Sigmoid colon (tissue), 7 donors: ENCODE results near the gene TP73. TPM values are rescaled to one million over a fixed set of nuclear protein-coding genes. Genes with fewer than 3 reads are reported as not detected.
A peak's percentile ranks its signal among the peaks of the same experiment; 100 is the strongest.

Experiments
- DNase-seq: peaks from one replicate; pipeline ENCODE4 v3.0.0-alpha.2; 2019
- H3K27ac ChIP-seq, 4 donors: fragments of 200-600 bp; sonication (generic); one replicate each; pipeline ENCODE4 v1.5.1; 2016 to 2019; ENCODE audit warnings: mild to moderate bottlenecking in 1 of 4
- H3K27me3 ChIP-seq, 3 donors: fragments of 200-600 bp; sonication (generic); one replicate each; pipeline ENCODE4 v1.5.1; 2019; ENCODE audit warnings: mild to moderate bottlenecking in 1 of 3
- H3K36me3 ChIP-seq, 4 donors: fragments of 200-600 bp; sonication (generic); one replicate each; pipeline ENCODE4 v1.5.1; 2016 to 2019
- H3K4me1 ChIP-seq, 4 donors: fragments of 200-600 bp; sonication (generic); one replicate each; pipeline ENCODE4 v1.5.1; 2017 to 2019
- H3K4me3 ChIP-seq, 4 donors: fragments of 200-600 bp; sonication (generic); one replicate each; pipeline ENCODE4 v1.5.1; 2017 to 2019; ENCODE audit warnings: mild to moderate bottlenecking in 2 of 4, moderate library complexity in 1 of 4
- H3K9me3 ChIP-seq, 4 donors: fragments of 200-600 bp in 3 of 4; sonication (generic) in 3 of 4; one replicate each; pipeline versions ENCODE4 v1.5.1 to v1.6.1; 2013 to 2019
- EP300 ChIP-seq, 4 donors: sonication (generic); formaldehyde crosslinking; IDR thresholded peaks; one replicate each; pipeline ENCODE4 v1.6.1; 2017; ENCODE audit warnings: antibody characterized with exemption in 4 of 4
- POLR2A ChIP-seq, 2 donors: fragments of 450-650 bp; IDR thresholded peaks; one replicate each; pipeline ENCODE4 v1.6.1; 2016; ENCODE audit warnings: antibody characterized with exemption in 2 of 2, mild to moderate bottlenecking in 2 of 2, moderate library complexity in 2 of 2
- POLR2AphosphoS5 ChIP-seq, 4 donors: sonication (generic); formaldehyde crosslinking; IDR thresholded peaks; one replicate each; pipeline ENCODE4 v1.6.1; 2017; ENCODE audit warnings: antibody characterized with exemption in 4 of 4
- WGBS, 2 donors: extraction: QIAGEN DNeasy Blood & Tissue Kit; methylation state at CpG; one replicate each; pipeline ENCODE4 v1.1.7; 2013; 5-methylcytosine and 5-hydroxymethylcytosine counted together
- intact Hi-C: fragments of 100-400 bp; cut with DNase I; formaldehyde crosslinking; loops from one replicate; pipeline ENCODE4 v1.15.1; 2023
- polyA plus RNA-seq, 3 donors: library from polyadenylated mRNA; stranded (reverse); fragments of 200-250 nt; gene quantifications; one replicate each; pipeline ENCODE4 v1.2.3, GENCODE V29; 2013
- total RNA-seq, 4 donors: library from RNA; depleted of rRNA; stranded (reverse); fragments of >200 nt; gene quantifications; one replicate each; pipeline ENCODE4 v1.1.0, GENCODE V29; 2016
- TF ChIP-seq, protein P1 (sequence below), 4 experiments: fragments of 450-650 bp in 3 of 4; fragments of 200-600 bp in 1 of 4; IDR thresholded peaks; one replicate each; pipeline ENCODE4 v1.5.1; 2016 to 2019; ENCODE audit warnings: antibody characterized with exemption in 4 of 4, mild to moderate bottlenecking in 3 of 4, moderate library complexity in 2 of 4
- donor health status: healthy with polysubstance abuse.
- donor health status: Bipolar disorder and iron deficiency.
- donor health status: healthy.

The TP73 gene
- total and polyA plus RNA-seq, 7 donors = 0.22 to 0.69 TPM; not detected in 5

DNA sequence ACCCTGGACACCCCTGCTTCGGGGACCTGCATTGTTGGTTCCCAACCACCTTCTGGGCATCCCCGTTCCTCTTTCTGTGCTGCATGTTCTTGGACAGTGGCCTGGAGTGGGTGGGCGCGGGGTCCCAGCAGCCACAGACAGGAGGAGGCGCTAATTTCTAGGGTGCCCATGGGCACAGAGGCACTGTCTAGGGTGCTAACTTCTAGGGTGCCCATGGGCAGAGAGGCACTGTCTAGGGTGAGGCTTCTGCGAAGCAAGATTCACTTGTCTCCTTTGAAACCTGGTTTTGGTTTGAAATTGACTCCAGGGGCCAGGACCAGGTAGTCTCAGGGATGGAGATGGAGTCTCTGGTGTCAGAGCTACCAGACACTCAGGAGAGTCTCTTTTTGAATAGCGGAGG lies 40.2 kb upstream of the TP73 start:
- Histone ChIP-seq H3K9me3 (no peaks in the 10 kb centered on the region), H3K27ac (no peak overlapping the region), H3K4me1 (peaks cover 0 to 22% (median 21%) of the 10 kb centered on the region in 4 donors), H3K36me3 (no peaks in the 10 kb centered on the region), H3K27me3 (peaks cover 17 to 57% (median 47%) of the 10 kb centered on the region in 3 donors), H3K4me3 (peak overlapping the region in 1 of 4 donors; percentile 51)
- intact Hi-C loops = no loop called here
- WGBS, 2 donors = 61 to 66% methylated on average over 7 of the region's 7 CpGs
- no peak for TF ChIP-seq EP300 (IDR thresholded peaks at IDR 0.05)
- TF ChIP-seq POLR2AphosphoS5 (IDR thresholded peaks at IDR 0.05) = no peak
- TF ChIP-seq POLR2A (IDR thresholded peaks at IDR 0.05) = no peak
- TF ChIP-seq, protein P1, sequence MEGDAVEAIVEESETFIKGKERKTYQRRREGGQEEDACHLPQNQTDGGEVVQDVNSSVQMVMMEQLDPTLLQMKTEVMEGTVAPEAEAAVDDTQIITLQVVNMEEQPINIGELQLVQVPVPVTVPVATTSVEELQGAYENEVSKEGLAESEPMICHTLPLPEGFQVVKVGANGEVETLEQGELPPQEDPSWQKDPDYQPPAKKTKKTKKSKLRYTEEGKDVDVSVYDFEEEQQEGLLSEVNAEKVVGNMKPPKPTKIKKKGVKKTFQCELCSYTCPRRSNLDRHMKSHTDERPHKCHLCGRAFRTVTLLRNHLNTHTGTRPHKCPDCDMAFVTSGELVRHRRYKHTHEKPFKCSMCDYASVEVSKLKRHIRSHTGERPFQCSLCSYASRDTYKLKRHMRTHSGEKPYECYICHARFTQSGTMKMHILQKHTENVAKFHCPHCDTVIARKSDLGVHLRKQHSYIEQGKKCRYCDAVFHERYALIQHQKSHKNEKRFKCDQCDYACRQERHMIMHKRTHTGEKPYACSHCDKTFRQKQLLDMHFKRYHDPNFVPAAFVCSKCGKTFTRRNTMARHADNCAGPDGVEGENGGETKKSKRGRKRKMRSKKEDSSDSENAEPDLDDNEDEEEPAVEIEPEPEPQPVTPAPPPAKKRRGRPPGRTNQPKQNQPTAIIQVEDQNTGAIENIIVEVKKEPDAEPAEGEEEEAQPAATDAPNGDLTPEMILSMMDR (IDR thresholded peaks at IDR 0.05) = no peak
- no peak for DNase-seq

DNA sequence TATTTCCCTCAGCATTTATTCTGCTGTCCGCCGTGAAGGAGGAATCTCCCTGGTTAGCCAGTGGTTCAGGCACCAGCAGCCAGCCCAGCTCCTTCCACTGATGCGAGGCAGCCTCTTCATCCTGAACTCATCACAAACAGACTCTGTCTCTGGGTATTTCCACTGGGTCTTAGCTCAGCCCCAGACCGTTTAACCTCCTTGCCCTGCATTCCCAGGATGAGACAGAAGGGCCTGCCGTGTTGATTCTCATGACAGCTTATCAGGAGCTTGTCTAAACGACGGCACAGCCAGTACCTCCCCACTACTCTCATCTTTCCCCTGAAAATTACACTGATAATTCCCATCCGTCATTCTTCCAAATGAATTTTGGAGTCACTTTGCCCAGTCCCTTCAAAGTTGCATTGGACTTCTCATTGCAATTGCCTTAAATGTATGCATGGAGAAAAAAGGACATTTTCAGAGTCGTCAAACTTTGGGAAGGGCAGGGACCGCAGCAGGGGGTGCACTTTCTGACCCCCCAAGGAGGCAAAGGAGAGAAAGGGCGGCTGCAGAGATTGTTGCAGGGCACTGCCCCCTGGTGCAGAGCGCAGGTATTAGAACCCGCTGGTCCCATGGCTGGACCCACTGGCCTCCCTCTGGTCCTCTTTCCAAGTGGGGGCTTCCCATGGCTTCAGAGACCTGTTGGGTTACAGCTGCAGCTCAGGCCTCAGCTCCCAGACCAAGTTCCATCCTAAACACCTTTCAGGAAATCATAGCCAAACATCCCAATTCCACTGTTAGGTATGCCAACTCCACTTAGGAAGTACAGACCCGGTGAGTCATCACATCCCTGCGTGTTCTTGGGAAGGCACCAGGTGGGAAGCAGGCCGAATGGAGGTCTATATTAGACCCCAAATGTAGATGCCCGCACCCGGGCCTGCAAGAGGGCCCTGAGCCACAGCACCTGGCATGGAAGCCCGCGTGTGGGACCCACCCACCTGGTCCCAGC lies 37.3 kb upstream of the TP73 start:
- Histone ChIP-seq H3K27me3 (peaks cover 15 to 33% (median 19%) of the 10 kb centered on the region in 3 donors), H3K9me3 (no peaks in the 10 kb centered on the region), H3K36me3 (no peaks in the 10 kb centered on the region), H3K27ac (no peak overlapping the region), H3K4me3 (no peak overlapping the region), H3K4me1 (peaks cover 0 to 33% (median 25%) of the 10 kb centered on the region in 4 donors)
- intact Hi-C loops = no loop called here
- DNase-seq = no peak
- no peak for TF ChIP-seq POLR2AphosphoS5 (IDR thresholded peaks at IDR 0.05)
- TF ChIP-seq, protein P1 (IDR thresholded peaks at IDR 0.05) = peak in 2 of 4 experiments; percentile 21 to 45
- WGBS, 2 donors = 50 to 67% methylated on average over 20 of the region's 20 CpGs

GRCh38 chr1:3616861-3617260 lies 35.5 kb upstream of the TP73 start:
- no peaks in the 10 kb centered on the region for H3K9me3 ChIP-seq
- peaks cover 0 to 15% (median 1%) of the 10 kb centered on the region in 3 donors for H3K27me3 ChIP-seq
- no peak for DNase-seq
- H3K4me1 ChIP-seq = peaks cover 0 to 19% (median 6%) of the 10 kb centered on the region in 4 donors
- H3K27ac ChIP-seq = no peak overlapping the region
- no peak for TF ChIP-seq EP300 (IDR thresholded peaks at IDR 0.05)
- no peak for TF ChIP-seq POLR2AphosphoS5 (IDR thresholded peaks at IDR 0.05)
- TF ChIP-seq, protein P1 (IDR thresholded peaks at IDR 0.05) = no peak
- TF ChIP-seq POLR2A (IDR thresholded peaks at IDR 0.05) = no peak
- H3K4me3 ChIP-seq = no peak overlapping the region
- no peaks in the 10 kb centered on the region for H3K36me3 ChIP-seq
- intact Hi-C loops = no loop called here
- WGBS, 2 donors = 86 to 87% methylated on average over 9 of the region's 9 CpGs

GRCh38 chr1:3617806-3618345 lies 34.4 kb upstream of the TP73 start:
- Histone ChIP-seq H3K36me3 (no peaks in the 10 kb centered on the region), H3K4me1 (peaks cover 0 to 20% (median 10%) of the 10 kb centered on the region in 4 donors), H3K27ac (no peak overlapping the region), H3K27me3 (peaks cover 0 to 4% (median 0%) of the 10 kb centered on the region in 3 donors), H3K9me3 (no peaks in the 10 kb centered on the region), H3K4me3 (no peak overlapping the region)
- 81 to 82% methylated on average over 18 of the region's 18 CpGs for WGBS, 2 donors
- intact Hi-C loops = loop anchor here (2.0 kb wide), 1 partner anchor 53 kb away; no protein-coding TSS in a partner anchor
- TF ChIP-seq POLR2AphosphoS5 (IDR thresholded peaks at IDR 0.05) (no peak), POLR2A (IDR thresholded peaks at IDR 0.05) (no peak), EP300 (IDR thresholded peaks at IDR 0.05) (no peak)
- TF ChIP-seq, protein P1 (IDR thresholded peaks at IDR 0.05) = no peak
- no peak for DNase-seq
